HepG2 (cell line): ENCODE results near the gene FLRT2. TPM values are rescaled to one million over a fixed set of nuclear protein-coding genes. Genes with fewer than 3 reads are reported as not detected.

ENCODE experiments used
- ATAC-seq: fragments of 200-7000 bp; cut with Tn5 transposase; 3 replicates; pipeline ENCODE4 v1.9.1; 2020; ENCODE audit warnings: mild to moderate bottlenecking, moderate library complexity
- BruUV-seq: library from RNA; stranded (reverse); fragments of 400-500 nt; replicated peaks from 2 replicates; lab custom pipeline; 2021; lab: Mats Ljungman, UMichigan
- CTCF ChIA-PET: fragments of 300-600 bp; formaldehyde crosslinking; extraction: SDS; loops from one replicate; lab custom pipeline; 2021; ENCODE audit warnings: low total read pairs, inconsistent platforms, low intra/inter-chr PET ratio; lab: Yijun Ruan, JAX
- POLR2A ChIA-PET: fragments of 350-600 bp; sonication (Branson Sonifier 250); formaldehyde crosslinking; loops from one replicate; lab custom pipeline; 2020; ENCODE audit warnings: antibody characterized with exemption, inconsistent platforms; lab: Yijun Ruan, JAX
- DNase-seq: peaks from one replicate; pipeline ENCODE4 v3.0.0-alpha.2; 2015; ENCODE audit warnings: low spot score
- FAIRE-seq: peaks from 3 replicates; lab custom pipeline; 2011; peaks lifted over from hg19 to GRCh38; lab: Jason Lieb, UNC
- H2AFZ ChIP-seq: one replicate; pipeline ENCODE4 v1.6.1; 2011; ENCODE audit warnings: low read length, inconsistent platforms
- H3K27ac ChIP-seq: fragments of 300-600 bp; 3 replicates; pipeline ENCODE4 v1.8.0; 2011; ENCODE audit warnings: mixed run types, mild to moderate bottlenecking, mixed read lengths, low read length, inconsistent platforms; ENCODE audit not compliant: insufficient read depth; ENCODE audit errors: extremely low read length
- H3K27me3 ChIP-seq, 2 experiments: fragments of 200-600 bp in 1 of 2; 2 replicates in 1 of 2; 3 replicates in 1 of 2; pipeline versions ENCODE4 v1.6.0 to v1.8.0; 2011; ENCODE audit warnings: low read length in 2 of 2, mild to moderate bottlenecking in 2 of 2, moderate library complexity in 2 of 2, inconsistent platforms in 1 of 2; ENCODE audit not compliant: insufficient read depth in 2 of 2, control insufficient read depth in 1 of 2
- H3K36me3 ChIP-seq, 2 experiments: fragments of 200-600 bp in 1 of 2; replicated peaks in 1 of 2; 2 replicates in 1 of 2; 3 replicates in 1 of 2; pipeline versions ENCODE4 v1.5.1 to v1.8.0; 2011; ENCODE audit warnings: low read length in 2 of 2, inconsistent platforms in 1 of 2; ENCODE audit not compliant: insufficient read depth in 2 of 2, control insufficient read depth in 1 of 2
- H3K4me1 ChIP-seq: 2 replicates; pipeline ENCODE4 v1.5.1; 2012; ENCODE audit warnings: low read length, inconsistent platforms; ENCODE audit not compliant: insufficient read depth
- H3K4me2 ChIP-seq: 2 replicates; pipeline ENCODE4 v1.6.0; 2011; ENCODE audit warnings: low read depth, low read length, inconsistent platforms
- H3K4me3 ChIP-seq, 3 experiments: fragments of 200-600 bp in 1 of 3; sonication (generic), shearing (Covaris generic) in 1 of 3; replicated peaks in 1 of 3; 2 replicates each; pipeline ENCODE4 v1.5.1; 2011 to 2016; ENCODE audit warnings: low read length in 3 of 3, inconsistent platforms in 2 of 3, low read depth in 2 of 3, mild to moderate bottlenecking in 2 of 3, control low read depth in 1 of 3, mixed read lengths in 1 of 3; ENCODE audit not compliant: insufficient read depth in 1 of 3
- H3K79me2 ChIP-seq: one replicate; pipeline ENCODE4 v1.6.1; 2011; ENCODE audit warnings: low read length, inconsistent platforms; ENCODE audit not compliant: insufficient read depth
- H3K9ac ChIP-seq: 2 replicates; pipeline ENCODE4 v1.6.0; 2011; ENCODE audit warnings: mild to moderate bottlenecking, low read depth, low read length, inconsistent platforms; ENCODE audit not compliant: insufficient read depth
- H3K9me3 ChIP-seq: 2 replicates; pipeline ENCODE4 v1.5.1; 2012; ENCODE audit warnings: mild to moderate bottlenecking, low read length
- H4K20me1 ChIP-seq: 2 replicates; pipeline ENCODE4 v1.6.0; 2011; ENCODE audit warnings: inconsistent platforms, mild to moderate bottlenecking, low read length, moderate library complexity; ENCODE audit not compliant: insufficient read depth
- ATF1 ChIP-seq: IDR thresholded peaks from 2 replicates; pipeline ENCODE4 v1.6.1; 2016; ENCODE audit warnings: mild to moderate bottlenecking, control low read depth
- FOXA1 ChIP-seq, 2 experiments: fragments of 450-650 bp in 1 of 2; sonication (generic) in 1 of 2; formaldehyde crosslinking in 1 of 2; IDR thresholded peaks; 2 replicates each; pipeline versions ENCODE4 v1.4.0 to v1.6.1; 2016 to 2020; ENCODE audit warnings: missing genetic modification reagents in 1 of 2
- JUN ChIP-seq: sonication (generic); formaldehyde crosslinking; IDR thresholded peaks from 2 replicates; pipeline ENCODE4 v1.4.0; 2020; ENCODE audit warnings: mild to moderate bottlenecking, missing genetic modification reagents
- NFYB ChIP-seq: sonication (generic); formaldehyde crosslinking; IDR thresholded peaks from 2 replicates; pipeline ENCODE4 v1.4.0; 2020; ENCODE audit warnings: missing genetic modification reagents
- PTBP1 ChIP-seq: fragments of 200-400 bp; formaldehyde crosslinking; IDR thresholded peaks from 2 replicates; pipeline ENCODE4 v1.6.1; 2018; ENCODE audit warnings: low read length, low read depth; ENCODE audit not compliant: poor library complexity, severe bottlenecking
- RARG ChIP-seq: sonication (generic); formaldehyde crosslinking; IDR thresholded peaks from 2 replicates; pipeline ENCODE4 v1.4.0; 2020; ENCODE audit warnings: low read depth, mild to moderate bottlenecking, missing genetic modification reagents
- SNAPC2 ChIP-seq: sonication (generic); formaldehyde crosslinking; IDR thresholded peaks from 2 replicates; pipeline ENCODE4 v1.8.1; 2022; ENCODE audit warnings: mild to moderate bottlenecking, missing genetic modification reagents
- SNRNP70 ChIP-seq: fragments of 200-400 bp; formaldehyde crosslinking; IDR thresholded peaks from 2 replicates; pipeline ENCODE4 v1.6.1; 2017; ENCODE audit warnings: mild to moderate bottlenecking, low read depth, low read length, moderate library complexity
- THYN1 ChIP-seq: sonication (generic); formaldehyde crosslinking; IDR thresholded peaks from 2 replicates; pipeline ENCODE4 v1.8.1; 2023; ENCODE audit warnings: low read depth, mild to moderate bottlenecking, moderate library complexity, missing genetic modification reagents, borderline replicate concordance
- ZNF468 ChIP-seq: sonication (generic); formaldehyde crosslinking; IDR thresholded peaks from 2 replicates; pipeline ENCODE4 v1.8.0; 2022; ENCODE audit warnings: mild to moderate bottlenecking, moderate library complexity, missing genetic modification reagents
- WGBS: methylation state at CpG from one replicate; pipeline ENCODE4 v1.1.6; 2017; ENCODE audit warnings: low lambda C conversion rate; 5-methylcytosine and 5-hydroxymethylcytosine counted together
- in situ Hi-C: cut with HindIII; loops from 2 replicates; pipeline ENCODE4 v1.10.0; 2017; ENCODE audit warnings: low pct_unique_long_range_greater_than_20kb; ENCODE audit not compliant: extremely low pct_ligation_motif_present
- intact Hi-C: fragments of 100-400 bp; cut with micrococcal nuclease; formaldehyde crosslinking; loops from one replicate; pipeline ENCODE4 v1.10.0; 2022; ENCODE audit not compliant: unreplicated experiment
- polyA plus RNA-seq, 8 experiments: library from polyadenylated mRNA; depleted of rRNA in 3 of 8; stranded (reverse) in 7 of 8; unstranded in 1 of 8; fragments of >200 nt; fragmentation: Illumina TruSeq in 4 of 8; extraction: Trizol in 4 of 8; gene quantifications; 2 replicates each; pipeline versions ENCODE4 v1.2.1 to v1.2.3, GENCODE V29; 2011 to 2016; ENCODE audit warnings: low read depth in 4 of 8, missing spikeins in 1 of 8, mixed read lengths in 1 of 8; ENCODE audit not compliant: insufficient read depth in 1 of 8
- total RNA-seq, 5 experiments: library from RNA; depleted of rRNA; stranded (reverse); fragments of >200 nt; fragmentation: Illumina TruSeq; extraction: Trizol; gene quantifications; 2 replicates each; pipeline ENCODE4 v1.2.3, GENCODE V29; 2016; ENCODE audit warnings: low read depth in 1 of 5
- TF ChIP-seq, protein P1 (sequence below): conservative IDR thresholded peaks from 2 replicates; pipeline ENCODE4 v1.6.1; 2018; ENCODE audit warnings: missing genetic modification reagents
- TF ChIP-seq, protein P2 (sequence below): sonication (generic); formaldehyde crosslinking; IDR thresholded peaks from 2 replicates; pipeline ENCODE4 v1.4.0; 2020; ENCODE audit warnings: mild to moderate bottlenecking, missing genetic modification reagents
- TF ChIP-seq, protein P3 (sequence below): sonication (generic); formaldehyde crosslinking; conservative IDR thresholded peaks from 2 replicates; pipeline ENCODE4 v1.4.0; 2020; ENCODE audit warnings: missing genetic modification reagents
- TF ChIP-seq, protein P4 (sequence below): sonication (generic); formaldehyde crosslinking; IDR thresholded peaks from 2 replicates; pipeline ENCODE4 v1.8.1; 2023; ENCODE audit warnings: missing genetic modification reagents, inconsistent platforms, borderline replicate concordance

FLRT2 gene
- total and polyA plus RNA-seq, 2 of the 13 experiments (the other 11 are each of a cell fraction or from before 2014, with no cell fraction given) = not detected

DNA sequence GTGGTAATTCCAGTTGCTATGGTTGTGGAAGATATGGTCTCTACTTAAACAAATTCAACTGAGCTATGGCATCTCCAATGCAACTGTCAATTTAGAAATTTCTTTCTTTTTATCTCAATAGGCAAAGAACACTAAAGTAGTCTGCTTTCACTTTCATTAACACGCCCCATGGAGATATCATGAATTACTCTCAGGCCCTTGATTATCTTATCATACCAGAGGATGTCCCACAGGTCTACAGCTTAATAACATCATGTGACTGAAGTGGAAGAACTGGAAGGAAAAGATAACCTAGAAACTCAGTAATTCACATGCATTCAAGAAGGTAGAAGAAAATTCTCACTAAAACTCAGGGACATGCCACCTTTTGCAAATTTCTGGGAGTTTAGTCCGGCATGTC, 114.3 kb downstream of the FLRT2 start:
- no peak overlapping the region for H3K4me2 ChIP-seq
- no peak overlapping the region for H3K27ac ChIP-seq
- TF ChIP-seq ZNF468 (CRISPR knock-in tag) (no peak), NFYB (CRISPR knock-in tag) (no peak), THYN1 (CRISPR knock-in tag) (no peak), SNAPC2 (CRISPR knock-in tag) (no peak), PTBP1 (no peak), JUN (no peak), RARG (CRISPR knock-in tag) (no peak), SNRNP70 (no peak), FOXA1 (IDR thresholded peaks at IDR 0.05) (no peak), FOXA1 (CRISPR knock-in tag; IDR thresholded peaks at IDR 0.05) (no peak), ATF1 (no peak)
- TF ChIP-seq, protein P1, sequence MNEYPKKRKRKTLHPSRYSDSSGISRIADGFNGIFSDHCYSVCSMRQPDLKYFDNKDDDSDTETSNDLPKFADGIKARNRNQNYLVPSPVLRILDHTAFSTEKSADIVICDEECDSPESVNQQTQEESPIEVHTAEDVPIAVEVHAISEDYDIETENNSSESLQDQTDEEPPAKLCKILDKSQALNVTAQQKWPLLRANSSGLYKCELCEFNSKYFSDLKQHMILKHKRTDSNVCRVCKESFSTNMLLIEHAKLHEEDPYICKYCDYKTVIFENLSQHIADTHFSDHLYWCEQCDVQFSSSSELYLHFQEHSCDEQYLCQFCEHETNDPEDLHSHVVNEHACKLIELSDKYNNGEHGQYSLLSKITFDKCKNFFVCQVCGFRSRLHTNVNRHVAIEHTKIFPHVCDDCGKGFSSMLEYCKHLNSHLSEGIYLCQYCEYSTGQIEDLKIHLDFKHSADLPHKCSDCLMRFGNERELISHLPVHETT (CRISPR knock-in tag) = no peak
- TF ChIP-seq, protein P2, sequence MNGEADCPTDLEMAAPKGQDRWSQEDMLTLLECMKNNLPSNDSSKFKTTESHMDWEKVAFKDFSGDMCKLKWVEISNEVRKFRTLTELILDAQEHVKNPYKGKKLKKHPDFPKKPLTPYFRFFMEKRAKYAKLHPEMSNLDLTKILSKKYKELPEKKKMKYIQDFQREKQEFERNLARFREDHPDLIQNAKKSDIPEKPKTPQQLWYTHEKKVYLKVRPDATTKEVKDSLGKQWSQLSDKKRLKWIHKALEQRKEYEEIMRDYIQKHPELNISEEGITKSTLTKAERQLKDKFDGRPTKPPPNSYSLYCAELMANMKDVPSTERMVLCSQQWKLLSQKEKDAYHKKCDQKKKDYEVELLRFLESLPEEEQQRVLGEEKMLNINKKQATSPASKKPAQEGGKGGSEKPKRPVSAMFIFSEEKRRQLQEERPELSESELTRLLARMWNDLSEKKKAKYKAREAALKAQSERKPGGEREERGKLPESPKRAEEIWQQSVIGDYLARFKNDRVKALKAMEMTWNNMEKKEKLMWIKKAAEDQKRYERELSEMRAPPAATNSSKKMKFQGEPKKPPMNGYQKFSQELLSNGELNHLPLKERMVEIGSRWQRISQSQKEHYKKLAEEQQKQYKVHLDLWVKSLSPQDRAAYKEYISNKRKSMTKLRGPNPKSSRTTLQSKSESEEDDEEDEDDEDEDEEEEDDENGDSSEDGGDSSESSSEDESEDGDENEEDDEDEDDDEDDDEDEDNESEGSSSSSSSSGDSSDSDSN (CRISPR knock-in tag) = no peak
- TF ChIP-seq, protein P3, sequence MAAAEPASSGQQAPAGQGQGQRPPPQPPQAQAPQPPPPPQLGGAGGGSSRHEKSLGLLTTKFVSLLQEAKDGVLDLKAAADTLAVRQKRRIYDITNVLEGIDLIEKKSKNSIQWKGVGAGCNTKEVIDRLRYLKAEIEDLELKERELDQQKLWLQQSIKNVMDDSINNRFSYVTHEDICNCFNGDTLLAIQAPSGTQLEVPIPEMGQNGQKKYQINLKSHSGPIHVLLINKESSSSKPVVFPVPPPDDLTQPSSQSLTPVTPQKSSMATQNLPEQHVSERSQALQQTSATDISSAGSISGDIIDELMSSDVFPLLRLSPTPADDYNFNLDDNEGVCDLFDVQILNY (CRISPR knock-in tag) = no peak
- TF ChIP-seq, protein P4, sequence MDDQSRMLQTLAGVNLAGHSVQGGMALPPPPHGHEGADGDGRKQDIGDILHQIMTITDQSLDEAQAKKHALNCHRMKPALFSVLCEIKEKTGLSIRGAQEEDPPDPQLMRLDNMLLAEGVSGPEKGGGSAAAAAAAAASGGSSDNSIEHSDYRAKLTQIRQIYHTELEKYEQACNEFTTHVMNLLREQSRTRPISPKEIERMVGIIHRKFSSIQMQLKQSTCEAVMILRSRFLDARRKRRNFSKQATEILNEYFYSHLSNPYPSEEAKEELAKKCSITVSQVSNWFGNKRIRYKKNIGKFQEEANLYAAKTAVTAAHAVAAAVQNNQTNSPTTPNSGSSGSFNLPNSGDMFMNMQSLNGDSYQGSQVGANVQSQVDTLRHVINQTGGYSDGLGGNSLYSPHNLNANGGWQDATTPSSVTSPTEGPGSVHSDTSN (CRISPR knock-in tag) = no peak
- DNase-seq = no peak
- in situ Hi-C loops (no loop called here), intact Hi-C loops (no loop called here)
- no peaks in the 10 kb centered on the region for H4K20me1 ChIP-seq
- no peak for FAIRE-seq
- no peak overlapping the region for H2AFZ ChIP-seq
- peaks cover 70% of the 10 kb centered on the region for H3K9me3 ChIP-seq
- CTCF ChIA-PET = no interaction called here
- no peaks in the 10 kb centered on the region for H3K36me3 ChIP-seq
- no peak overlapping the region for H3K4me3 ChIP-seq
- 0% methylated on average over 2 of the region's 2 CpGs for WGBS
- no TSS peak for BruUV-seq
- H3K9ac ChIP-seq = no peak overlapping the region
- POLR2A ChIA-PET = no interaction called here
- no peaks in the 10 kb centered on the region for H3K79me2 ChIP-seq
- H3K27me3 ChIP-seq = no peaks in the 10 kb centered on the region
- H3K4me1 ChIP-seq = no peaks in the 10 kb centered on the region
- ATAC-seq = no peak
